ENCODE results near the gene OPTC. TPM values are rescaled to one million over a fixed set of nuclear protein-coding genes. Genes with fewer than 3 reads are reported as not detected.

OPTC gene
- total RNA-seq, 2 donors from 2014 or later: not detected

GRCh38 chr1:203459671-203460201 is 34.2 kb upstream of the OPTC start:
- no peak for DNase-seq
- no peaks in the 10 kb centered on the region for H3K36me3 ChIP-seq (replicated peaks in 1 of 2; ENCODE audit: insufficient read depth in 1 of 2, low read depth in 2 of 2)
- no peak for ATAC-seq
- TF ChIP-seq, protein P1, sequence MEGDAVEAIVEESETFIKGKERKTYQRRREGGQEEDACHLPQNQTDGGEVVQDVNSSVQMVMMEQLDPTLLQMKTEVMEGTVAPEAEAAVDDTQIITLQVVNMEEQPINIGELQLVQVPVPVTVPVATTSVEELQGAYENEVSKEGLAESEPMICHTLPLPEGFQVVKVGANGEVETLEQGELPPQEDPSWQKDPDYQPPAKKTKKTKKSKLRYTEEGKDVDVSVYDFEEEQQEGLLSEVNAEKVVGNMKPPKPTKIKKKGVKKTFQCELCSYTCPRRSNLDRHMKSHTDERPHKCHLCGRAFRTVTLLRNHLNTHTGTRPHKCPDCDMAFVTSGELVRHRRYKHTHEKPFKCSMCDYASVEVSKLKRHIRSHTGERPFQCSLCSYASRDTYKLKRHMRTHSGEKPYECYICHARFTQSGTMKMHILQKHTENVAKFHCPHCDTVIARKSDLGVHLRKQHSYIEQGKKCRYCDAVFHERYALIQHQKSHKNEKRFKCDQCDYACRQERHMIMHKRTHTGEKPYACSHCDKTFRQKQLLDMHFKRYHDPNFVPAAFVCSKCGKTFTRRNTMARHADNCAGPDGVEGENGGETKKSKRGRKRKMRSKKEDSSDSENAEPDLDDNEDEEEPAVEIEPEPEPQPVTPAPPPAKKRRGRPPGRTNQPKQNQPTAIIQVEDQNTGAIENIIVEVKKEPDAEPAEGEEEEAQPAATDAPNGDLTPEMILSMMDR (IDR thresholded peaks at IDR 0.05): no peak
- TF ChIP-seq POLR2A (IDR thresholded peaks at IDR 0.05): no peak
- intact Hi-C loops (cut with DNase I): no loop called here
- 55 to 59% methylated on average over 8 of the region's 8 CpGs for WGBS, 2 donors
- H3K27me3 ChIP-seq: no peaks in the 10 kb centered on the region
- no peak overlapping the region for H3K27ac ChIP-seq
- H3K4me1 ChIP-seq: no peaks in the 10 kb centered on the region
- no peak overlapping the region for H3K4me3 ChIP-seq
- no peaks in the 10 kb centered on the region for H3K9me3 ChIP-seq

- no peak overlapping the region for H3K4me3 ChIP-seq
- intact Hi-C loops (cut with DNase I): no loop called here
- no peak overlapping the region for H3K27ac ChIP-seq
- H3K36me3 ChIP-seq (replicated peaks in 1 of 2; ENCODE audit: insufficient read depth in 1 of 2, low read depth in 2 of 2): no peaks in the 10 kb centered on the region
- no peaks in the 10 kb centered on the region for H3K9me3 ChIP-seq
- peaks cover 6% of the 10 kb centered on the region for H3K4me1 ChIP-seq
- DNase-seq: no peak
- no peaks in the 10 kb centered on the region for H3K27me3 ChIP-seq
- ATAC-seq: no peak
- no peak for TF ChIP-seq POLR2A (IDR thresholded peaks at IDR 0.05)
- TF ChIP-seq, protein P1 (IDR thresholded peaks at IDR 0.05): no peak
- 49 to 51% methylated on average over 5 of the region's 5 CpGs for WGBS, 2 donors
These were observed 32.2 kb upstream of the OPTC start for GRCh38 chr1:203461717-203462116.

GRCh38 chr1:203462143-203462542 is 31.8 kb upstream of the OPTC start:
- TF ChIP-seq, protein P1 (IDR thresholded peaks at IDR 0.05): no peak
- no peak for TF ChIP-seq POLR2A (IDR thresholded peaks at IDR 0.05)
- peaks cover 6% of the 10 kb centered on the region for H3K4me1 ChIP-seq
- no peak for ATAC-seq
- no peaks in the 10 kb centered on the region for H3K36me3 ChIP-seq (replicated peaks in 1 of 2; ENCODE audit: insufficient read depth in 1 of 2, low read depth in 2 of 2)
- H3K4me3 ChIP-seq: no peak overlapping the region
- no peak overlapping the region for H3K27ac ChIP-seq
- no peak for DNase-seq
- H3K9me3 ChIP-seq: no peaks in the 10 kb centered on the region
- 100% methylated on average over 1 of the region's 1 CpG for WGBS, 2 donors
- intact Hi-C loops (cut with DNase I): no loop called here
- H3K27me3 ChIP-seq: no peaks in the 10 kb centered on the region

DNA sequence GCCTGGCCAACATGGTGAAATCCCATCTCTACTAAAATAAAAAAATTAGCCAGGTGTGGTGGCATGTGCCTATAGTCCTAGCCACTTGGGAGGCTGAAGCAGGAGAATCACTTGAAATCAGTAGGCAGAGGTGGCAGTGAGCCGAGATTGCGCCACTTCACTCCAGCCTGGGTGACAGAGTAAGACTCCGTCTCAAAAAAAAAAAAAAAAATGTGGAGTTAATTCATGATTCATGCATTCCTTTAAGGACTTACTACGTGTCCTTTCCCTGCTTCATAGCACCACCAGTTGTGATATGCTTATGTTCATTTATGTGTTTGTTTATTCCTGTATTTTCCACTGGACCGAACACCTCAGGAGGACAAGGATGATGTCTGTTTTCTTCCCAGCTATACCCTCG is 31.1 kb upstream of the OPTC start:
- H3K4me1 ChIP-seq: peaks cover 6% of the 10 kb centered on the region

More for the DNA sequence above, 31.1 kb upstream of the OPTC start:
- no peaks in the 10 kb centered on the region for H3K9me3 ChIP-seq
- TF ChIP-seq, protein P1 (IDR thresholded peaks at IDR 0.05): no peak
- intact Hi-C loops (cut with DNase I): no loop called here
- 79 to 80% methylated on average over 6 of the region's 6 CpGs for WGBS, 2 donors
- no peaks in the 10 kb centered on the region for H3K27me3 ChIP-seq
- ATAC-seq (no peak), DNase-seq (no peak)
- H3K4me3 ChIP-seq: no peak overlapping the region
- H3K27ac ChIP-seq: no peak overlapping the region
- H3K36me3 ChIP-seq (replicated peaks in 1 of 2; ENCODE audit: insufficient read depth in 1 of 2, low read depth in 2 of 2): no peaks in the 10 kb centered on the region
